ENCODE measurements around the gene MORN2.

The MORN2 gene

GRCh38 chr2:38892819-38893218, 17.0 kb downstream of the MORN2 start:
- no peak for DNase-seq

- no peak for DNase-seq
Measured at GRCh38 chr2:38898256-38898655, 22.5 kb downstream of the MORN2 start.

DNA sequence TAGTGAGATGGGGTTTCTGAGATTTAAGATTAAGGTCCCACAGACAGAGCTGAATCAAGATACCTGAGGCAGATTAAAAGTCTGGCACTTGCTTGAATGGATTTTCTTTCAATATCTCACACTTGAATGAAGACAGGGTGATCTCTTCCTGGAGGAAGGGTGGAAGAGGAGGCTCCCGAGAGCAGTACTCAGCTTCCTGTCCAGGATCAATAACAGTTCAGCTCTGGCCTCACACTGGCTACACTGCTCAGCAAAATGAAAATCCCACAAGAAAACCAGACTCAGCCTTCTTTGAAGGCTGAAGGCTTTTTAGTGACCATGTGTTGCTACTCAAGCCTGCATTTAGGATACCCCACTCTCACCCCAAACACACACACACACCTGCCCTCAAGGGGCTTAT, 24.9 kb downstream of the MORN2 start:
- no peak for DNase-seq

DNA sequence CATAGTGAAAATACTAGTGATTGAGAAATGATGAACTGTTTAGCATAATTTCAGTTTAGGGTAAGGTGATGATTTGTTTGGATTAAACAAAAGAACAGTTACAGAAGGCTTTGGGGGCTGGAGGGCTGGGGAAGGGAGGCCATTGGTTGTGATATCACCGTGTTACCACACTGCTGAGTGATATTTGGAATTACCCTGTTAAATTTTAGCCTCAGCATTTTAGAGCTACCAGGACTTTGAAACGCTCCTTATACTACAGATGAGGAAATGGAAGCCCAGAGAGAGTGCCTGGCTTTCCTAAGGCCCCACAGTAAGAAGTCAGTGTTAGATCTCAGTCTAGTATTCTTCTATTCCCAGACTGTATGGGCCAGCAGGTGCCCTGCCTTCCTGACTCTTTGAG, 29.5 kb downstream of the MORN2 start:
- DNase-seq: no peak

GRCh38 chr2:38907242-38907641, 31.5 kb downstream of the MORN2 start:
- DNase-seq: no peak

GRCh38 chr2:38907743-38908562, 32.2 kb downstream of the MORN2 start:
- DNase-seq: no peak

DNA sequence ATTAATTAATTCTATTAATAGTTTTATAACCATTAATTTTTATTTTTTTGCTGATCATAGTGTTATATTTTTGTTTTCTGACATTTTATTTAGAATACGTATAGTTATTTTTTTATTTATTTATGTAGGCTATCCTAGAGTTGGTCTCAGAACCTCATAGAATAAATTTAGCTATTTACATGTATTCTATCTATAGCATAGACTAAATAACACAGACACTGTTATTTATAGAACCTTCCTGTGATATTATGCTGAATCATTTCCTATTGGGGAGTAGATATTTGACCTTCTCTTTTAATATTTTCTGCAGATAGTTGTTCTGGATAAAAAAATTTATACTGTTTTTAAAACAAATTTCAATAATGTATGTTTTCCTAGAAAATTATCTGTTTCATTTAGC, 34.1 kb downstream of the MORN2 start:
- no peak for DNase-seq

- DNase-seq: no peak
Measured at GRCh38 chr2:38911191-38911590, 35.4 kb downstream of the MORN2 start.

- no peak for DNase-seq
Measured at GRCh38 chr2:38912619-38913018, 36.8 kb downstream of the MORN2 start.

DNA sequence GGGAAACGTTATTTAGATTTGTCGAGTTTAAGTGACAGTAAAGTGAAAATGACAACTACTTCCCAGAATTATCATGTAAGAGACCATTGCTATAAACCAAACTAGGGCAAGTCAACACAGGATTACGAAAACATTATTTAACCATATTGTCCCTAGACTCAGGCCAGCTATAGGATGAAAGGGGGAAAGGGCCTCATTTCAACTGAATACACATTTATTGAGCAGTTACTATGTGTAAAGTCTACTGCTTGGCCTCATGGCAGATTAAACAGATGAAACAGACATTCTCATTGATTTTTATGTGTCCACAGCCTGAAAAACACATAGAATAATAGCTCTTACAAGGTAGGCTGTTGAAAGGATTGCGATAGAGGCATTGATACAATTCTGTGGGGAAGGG, 46.6 kb downstream of the MORN2 start:
- DNase-seq: no peak

- DNase-seq: no peak
Measured at GRCh38 chr2:38922902-38923301, 47.1 kb downstream of the MORN2 start.

GRCh38 chr2:38925982-38926381, 50.2 kb downstream of the MORN2 start:
- DNase-seq: no peak

DNA sequence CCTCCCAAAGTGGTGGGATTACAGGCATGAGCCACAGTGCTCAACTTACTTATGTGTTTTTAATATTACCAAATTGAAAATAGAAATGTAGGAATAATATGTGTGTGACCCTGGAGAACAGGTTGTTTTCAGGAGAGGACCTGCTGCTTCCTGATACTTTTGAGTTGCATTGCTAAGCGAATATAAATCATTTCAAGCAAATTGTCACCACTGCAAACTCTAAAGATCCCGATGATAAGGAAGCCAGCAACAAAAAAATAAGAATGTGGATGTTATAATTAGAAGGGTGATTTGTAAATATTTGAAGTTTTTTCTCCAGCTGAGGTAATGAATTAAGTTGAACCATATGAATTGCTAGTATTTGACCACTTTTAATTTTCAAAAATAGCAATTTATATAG, 54.8 kb downstream of the MORN2 start:
- no peak for DNase-seq

Data from EL (cell line).